SK-N-SH (cell line): ENCODE data around the gene TRIM72. TPM values are rescaled to one million over a fixed set of nuclear protein-coding genes. Genes with fewer than 3 reads are reported as not detected.

ENCODE experiments used
- CTCF ChIA-PET: fragments of 300-600, 350-600 bp; formaldehyde crosslinking; extraction: SDS; loops from one replicate; lab custom pipeline; 2021; lab: Yijun Ruan, JAX
- POLR2A ChIA-PET: fragments of 350-600 bp; sonication (Branson Sonifier 250); formaldehyde crosslinking; extraction: SDS; loops from one replicate; lab custom pipeline; 2020; ENCODE audit warnings: antibody characterized with exemption, inconsistent platforms; lab: Yijun Ruan, JAX
- DNase-seq: peaks from one replicate; pipeline ENCODE4 v3.0.0; 2012
- H2AFZ ChIP-seq: fragments of 200-600 bp; sonication (generic); 2 replicates; pipeline ENCODE4 v1.8.1; 2016; ENCODE audit warnings: antibody characterized with exemption, mild to moderate bottlenecking, low read depth
- H3F3A ChIP-seq: fragments of 200-600 bp; sonication (generic); replicated peaks from 2 replicates; pipeline ENCODE3; 2016; ENCODE audit warnings: antibody characterized with exemption, mild to moderate bottlenecking; ENCODE audit not compliant: insufficient read depth
- H3K27ac ChIP-seq, 2 experiments: fragments of 200-500 bp in 1 of 2; fragments of 200-600 bp in 1 of 2; sonication (Bioruptor generic) in 1 of 2; sonication (generic), shearing (Covaris generic) in 1 of 2; 2 replicates each; pipeline versions ENCODE4 v1.5.1 to v1.6.1; 2014 to 2016; ENCODE audit warnings: low read depth in 2 of 2, inconsistent platforms in 1 of 2, low read length in 1 of 2, mild to moderate bottlenecking in 1 of 2, mixed read lengths in 1 of 2
- H3K27me3 ChIP-seq: fragments of 200-600 bp; sonication (generic), shearing (Covaris generic); 2 replicates; pipeline ENCODE4 v1.6.1; 2016; ENCODE audit warnings: mixed run types; ENCODE audit not compliant: insufficient read depth
- H3K36me3 ChIP-seq, 2 experiments: fragments of 200-500 bp in 1 of 2; fragments of 200-600 bp in 1 of 2; sonication (Bioruptor generic) in 1 of 2; sonication (generic) in 1 of 2; replicated peaks in 1 of 2; 2 replicates each; pipeline versions ENCODE3 to v1.5.1; 2014 to 2016; ENCODE audit warnings: low read length in 1 of 2, mild to moderate bottlenecking in 1 of 2; ENCODE audit not compliant: insufficient read depth in 2 of 2, control insufficient read depth in 1 of 2
- H3K4me1 ChIP-seq, 2 experiments: fragments of 200-500 bp in 1 of 2; fragments of 200-600 bp in 1 of 2; sonication (Bioruptor generic) in 1 of 2; sonication (generic), shearing (Covaris generic) in 1 of 2; 2 replicates each; pipeline versions ENCODE4 v1.5.1 to v1.6.1; 2014 to 2016; ENCODE audit warnings: low read depth in 1 of 2, low read length in 1 of 2, mixed run types in 1 of 2; ENCODE audit not compliant: insufficient read depth in 2 of 2, control insufficient read depth in 1 of 2
- H3K4me2 ChIP-seq: fragments of 200-600 bp; sonication (generic), shearing (Covaris generic); 2 replicates; pipeline ENCODE4 v1.6.1; 2017; ENCODE audit warnings: mixed run types
- H3K4me3 ChIP-seq, 2 experiments: fragments of 200-500 bp in 1 of 2; fragments of 200-600 bp in 1 of 2; sonication (Bioruptor generic) in 1 of 2; sonication (generic), shearing (Covaris generic) in 1 of 2; 2 replicates each; pipeline versions ENCODE4 v1.5.1 to v1.8.1; 2014 to 2016; ENCODE audit warnings: low read depth in 2 of 2, inconsistent platforms in 1 of 2, low read length in 1 of 2, mild to moderate bottlenecking in 1 of 2, mixed read lengths in 1 of 2, moderate library complexity in 1 of 2
- H3K79me2 ChIP-seq: fragments of 200-600 bp; sonication (generic); 2 replicates; pipeline ENCODE4 v1.8.1; 2017; ENCODE audit warnings: mild to moderate bottlenecking; ENCODE audit not compliant: insufficient read depth
- H3K9ac ChIP-seq: fragments of 200-600 bp; sonication (generic); 2 replicates; pipeline ENCODE4 v1.6.1; 2017; ENCODE audit warnings: mixed run types
- H3K9me2 ChIP-seq: fragments of 200-600 bp; sonication (generic); 2 replicates; pipeline ENCODE4 v1.6.1; 2017; ENCODE audit warnings: mixed run types
- H3K9me3 ChIP-seq: fragments of 200-600 bp; sonication (generic); 2 replicates; pipeline ENCODE4 v1.6.1; 2017; ENCODE audit warnings: mixed run types, mild to moderate bottlenecking, moderate library complexity
- H4K20me1 ChIP-seq: fragments of 200-600 bp; sonication (generic); 2 replicates; pipeline ENCODE4 v1.6.1; 2017; ENCODE audit warnings: mild to moderate bottlenecking, mixed run types; ENCODE audit not compliant: insufficient read depth
- CTCF ChIP-seq: fragments of 200-600 bp; sonication (generic); IDR thresholded peaks from 2 replicates; pipeline ENCODE4 v1.6.1; 2017; ENCODE audit warnings: antibody characterized with exemption, mild to moderate bottlenecking, moderate library complexity
- ELF1 ChIP-seq: IDR thresholded peaks from 2 replicates; pipeline ENCODE4 v1.4.0; 2012
- EP300 ChIP-seq, 2 experiments: IDR thresholded peaks; 2 replicates each; pipeline versions ENCODE4 v1.4.0 to v1.6.1; 2012; ENCODE audit warnings: borderline replicate concordance in 1 of 2, low read depth in 1 of 2, low read length in 1 of 2
- EZH2phosphoT487 ChIP-seq: fragments of 200-600 bp; sonication (generic); IDR thresholded peaks from 2 replicates; pipeline ENCODE4 v1.6.1; 2017; ENCODE audit warnings: low read depth, mixed run types, mild to moderate bottlenecking, antibody characterized with exemption, moderate library complexity, borderline replicate concordance
- FOSL2 ChIP-seq: IDR thresholded peaks from 2 replicates; pipeline ENCODE4 v1.4.0; 2012; ENCODE audit warnings: low read depth, mild to moderate bottlenecking, moderate library complexity, borderline replicate concordance
- FOXJ3 ChIP-seq: sonication (generic); formaldehyde crosslinking; IDR thresholded peaks from 2 replicates; pipeline ENCODE4 v1.5.1; 2020; ENCODE audit warnings: mild to moderate bottlenecking, missing genetic modification reagents
- FOXM1 ChIP-seq: IDR thresholded peaks from 2 replicates; pipeline ENCODE4 v1.4.0; 2012; ENCODE audit warnings: low read depth, mild to moderate bottlenecking
- GATA2 ChIP-seq: sonication (generic); formaldehyde crosslinking; IDR thresholded peaks from 2 replicates; pipeline ENCODE4 v1.5.0; 2020; ENCODE audit warnings: mild to moderate bottlenecking, missing genetic modification reagents
- IRF3 ChIP-seq: fragments of 150-350 bp; IDR thresholded peaks from 2 replicates; pipeline ENCODE4 v1.6.1; 2016; ENCODE audit warnings: mild to moderate bottlenecking, low read depth, low read length
- JUND ChIP-seq: IDR thresholded peaks from 2 replicates; pipeline ENCODE4 v1.4.0; 2012
- MAX ChIP-seq: IDR thresholded peaks from 2 replicates; pipeline ENCODE4 v1.4.0; 2012; ENCODE audit warnings: low read depth
- PBX3 ChIP-seq: IDR thresholded peaks from 2 replicates; pipeline ENCODE4; 2012
- RAD21 ChIP-seq: IDR thresholded peaks from 2 replicates; pipeline ENCODE4 v1.6.1; 2012; ENCODE audit warnings: mild to moderate bottlenecking, low read length
- SIN3A ChIP-seq: IDR thresholded peaks from 2 replicates; pipeline ENCODE4 v1.6.1; 2012; ENCODE audit warnings: low read depth, mild to moderate bottlenecking, low read length, moderate library complexity, borderline replicate concordance
- SMC3 ChIP-seq: IDR thresholded peaks from 2 replicates; pipeline ENCODE4 v1.6.1; 2012; ENCODE audit warnings: low read depth, low read length, improper control_type of control experiment
- WGBS: methylation state at CpG from one replicate; pipeline ENCODE4 v1.1.6; 2017; ENCODE audit warnings: low lambda C conversion rate; 5-methylcytosine and 5-hydroxymethylcytosine counted together
- polyA plus RNA-seq, 3 experiments: library from polyadenylated mRNA; depleted of rRNA; stranded (reverse); fragments of >200 nt; gene quantifications; 2 replicates each; pipeline ENCODE4 v1.2.3, GENCODE V29; 2012

The TRIM72 gene
- polyA plus RNA-seq, 1 of the 3 experiments (the other 2 are of a cell fraction), result under 0.01 TPM

- no peaks in the 10 kb centered on the region for H3K4me1 ChIP-seq
- peaks cover 82% of the 10 kb centered on the region for H3F3A ChIP-seq
- TF ChIP-seq RAD21, result no peak
- TF ChIP-seq JUND, result no peak
- TF ChIP-seq FOXJ3, result no peak
- TF ChIP-seq FOXM1, result no peak
- no peak for TF ChIP-seq EP300 (IDR thresholded peaks at IDR 0.05; ENCODE audit: borderline replicate concordance in 1 of 2, low read depth in 1 of 2, low read length in 1 of 2)
- TF ChIP-seq FOSL2, result no peak
- no peak for TF ChIP-seq IRF3
- no peak for TF ChIP-seq SMC3
- no peak for TF ChIP-seq SIN3A
- no peak for TF ChIP-seq GATA2 (CRISPR knock-in tag)
- no peak for TF ChIP-seq ELF1
- peaks cover 100% of the 10 kb centered on the region for H4K20me1 ChIP-seq
- H3K4me3 ChIP-seq, result no peak overlapping the region
- no peaks in the 10 kb centered on the region for H3K9me3 ChIP-seq
- no peak overlapping the region for H3K27ac ChIP-seq
- no peak overlapping the region for H3K9ac ChIP-seq
- CTCF ChIA-PET, result interaction anchor here (0.6 to 1.5 kb wide), 2 partner anchors 18 to 193 kb away, joined by 3 read pairs; no protein-coding TSS in a partner anchor
- no peak overlapping the region for H2AFZ ChIP-seq
- DNase-seq, result no peak
- 98% methylated on average over 12 of the region's 12 CpGs for WGBS
- peaks cover 93 to 99% of the 10 kb centered on the region in 2 experiments for H3K36me3 ChIP-seq
- H3K4me2 ChIP-seq, result no peak overlapping the region
- no peaks in the 10 kb centered on the region for H3K27me3 ChIP-seq
- no peaks in the 10 kb centered on the region for H3K9me2 ChIP-seq
- H3K79me2 ChIP-seq, result peaks cover 74% of the 10 kb centered on the region
- POLR2A ChIA-PET, result interaction anchor here (1.5 to 1.8 kb wide), 2 partner anchors 10 to 11 kb away, joined by 4 to 9 read pairs; partner anchors contain the start of gene FUS
These were observed 23.9 kb upstream of the TRIM72 start for GRCh38 chr16:31190061-31190460.

GRCh38 chr16:31190818-31191444, 23.0 kb upstream of the TRIM72 start:
- DNase-seq, result no peak
- WGBS, result 98% methylated on average over 17 of the region's 17 CpGs
- TF ChIP-seq SIN3A, result no peak
- TF ChIP-seq CTCF, result no peak
- no peak for TF ChIP-seq PBX3
- no peak for TF ChIP-seq MAX
- TF ChIP-seq EZH2phosphoT487, result no peak
- TF ChIP-seq ELF1, result no peak
- TF ChIP-seq, all 33 proteins: peak for 0
- Histone ChIP-seq H3K27ac (no peak overlapping the region), H3K4me2 (no peak overlapping the region), H3K79me2 (peaks cover 69% of the 10 kb centered on the region), H3K9me3 (no peaks in the 10 kb centered on the region), H3K4me3 (no peak overlapping the region), H3K9me2 (no peaks in the 10 kb centered on the region), H3F3A (peaks cover 83% of the 10 kb centered on the region), H3K4me1 (no peaks in the 10 kb centered on the region), H3K9ac (no peak overlapping the region), H2AFZ (no peak overlapping the region), H3K27me3 (no peaks in the 10 kb centered on the region), H3K36me3 (peaks cover 92 to 98% of the 10 kb centered on the region in 2 experiments), H4K20me1 (peaks cover 100% of the 10 kb centered on the region)
- ChIA-PET POLR2A (interaction anchor here (1.8 kb wide), 1 partner anchor 11 kb away, joined by 9 read pairs; the partner anchor contains the start of gene FUS), CTCF (interaction anchor here (1.5 kb wide), 1 partner anchor 192 kb away, joined by 3 read pairs; no protein-coding TSS in a partner anchor)
